Coronary artery (tissue), 2 donors: Measurements from ENCODE around the gene AATK.

Experiments
- DNase-seq: peaks from one replicate; pipeline ENCODE4 v3.0.0-alpha.2; 2017; ENCODE audit warnings: low spot score
- H3K27ac ChIP-seq, 2 donors: fragments of 200-600 bp; sonication (generic); one replicate each; pipeline ENCODE4 v1.5.1; 2016 to 2019
- H3K4me3 ChIP-seq: fragments of 200-600 bp; sonication (generic); 2 replicates; pipeline ENCODE4 v1.5.1; 2016; ENCODE audit warnings: mild to moderate bottlenecking, moderate library complexity
- CTCF ChIP-seq: fragments of 200-600 bp; sonication (generic); IDR thresholded peaks from one replicate; pipeline ENCODE4 v1.5.1; 2019; ENCODE audit warnings: antibody characterized with exemption

AATK gene

GRCh38 chr17:81192386-81193050 lies 26.5 kb upstream of the AATK start:
- no peak for DNase-seq
- no peak for TF ChIP-seq CTCF
- H3K27ac ChIP-seq = no peak overlapping the region
- no peak overlapping the region for H3K4me3 ChIP-seq

- no peak for TF ChIP-seq CTCF
- H3K4me3 ChIP-seq = no peak overlapping the region
- no peak for DNase-seq
- no peak overlapping the region for H3K27ac ChIP-seq
These were observed 25.6 kb upstream of the AATK start for GRCh38 chr17:81191646-81192045.

GRCh38 chr17:81191116-81191515 lies 25.1 kb upstream of the AATK start:
- no peak for DNase-seq
- TF ChIP-seq CTCF = no peak
- Histone ChIP-seq H3K4me3 (no peak overlapping the region), H3K27ac (no peak overlapping the region)

GRCh38 chr17:81190591-81190990 lies 24.6 kb upstream of the AATK start:
- no peak for TF ChIP-seq CTCF
- Histone ChIP-seq H3K27ac (no peak overlapping the region), H3K4me3 (no peak overlapping the region)
- DNase-seq = no peak

- no peak for TF ChIP-seq CTCF
- no peak for DNase-seq
- H3K27ac ChIP-seq = no peak overlapping the region
- H3K4me3 ChIP-seq = no peak overlapping the region
These were observed 23.9 kb upstream of the AATK start for GRCh38 chr17:81189670-81190530.

- TF ChIP-seq CTCF = no peak
- Histone ChIP-seq H3K27ac (no peak overlapping the region), H3K4me3 (no peak overlapping the region)
- DNase-seq = no peak
These were observed 23.0 kb upstream of the AATK start for GRCh38 chr17:81189016-81189415.

- no peak for TF ChIP-seq CTCF
- H3K27ac ChIP-seq = no peak overlapping the region
- H3K4me3 ChIP-seq = no peak overlapping the region
- no peak for DNase-seq
These were observed 22.4 kb upstream of the AATK start for GRCh38 chr17:81188491-81188840.
